Daoy (cell line): ENCODE measurements around the gene LGALS3. TPM values are rescaled to one million over a fixed set of nuclear protein-coding genes. Genes with fewer than 3 reads are reported as not detected.

Experiments
- DNase-seq: peaks from one replicate; pipeline ENCODE4 v3.0.0-alpha.2; 2015; ENCODE audit warnings: low read depth
- total RNA-seq: library from RNA; depleted of rRNA; stranded (reverse); fragments of >200 nt; shearing (Covaris generic); gene quantifications from 2 replicates; pipeline ENCODE4 v1.2.3, GENCODE V29; 2014; rRNA removed

LGALS3 gene
- total RNA-seq, 1 experiment from 2014 or later: 86.6 TPM

DNA sequence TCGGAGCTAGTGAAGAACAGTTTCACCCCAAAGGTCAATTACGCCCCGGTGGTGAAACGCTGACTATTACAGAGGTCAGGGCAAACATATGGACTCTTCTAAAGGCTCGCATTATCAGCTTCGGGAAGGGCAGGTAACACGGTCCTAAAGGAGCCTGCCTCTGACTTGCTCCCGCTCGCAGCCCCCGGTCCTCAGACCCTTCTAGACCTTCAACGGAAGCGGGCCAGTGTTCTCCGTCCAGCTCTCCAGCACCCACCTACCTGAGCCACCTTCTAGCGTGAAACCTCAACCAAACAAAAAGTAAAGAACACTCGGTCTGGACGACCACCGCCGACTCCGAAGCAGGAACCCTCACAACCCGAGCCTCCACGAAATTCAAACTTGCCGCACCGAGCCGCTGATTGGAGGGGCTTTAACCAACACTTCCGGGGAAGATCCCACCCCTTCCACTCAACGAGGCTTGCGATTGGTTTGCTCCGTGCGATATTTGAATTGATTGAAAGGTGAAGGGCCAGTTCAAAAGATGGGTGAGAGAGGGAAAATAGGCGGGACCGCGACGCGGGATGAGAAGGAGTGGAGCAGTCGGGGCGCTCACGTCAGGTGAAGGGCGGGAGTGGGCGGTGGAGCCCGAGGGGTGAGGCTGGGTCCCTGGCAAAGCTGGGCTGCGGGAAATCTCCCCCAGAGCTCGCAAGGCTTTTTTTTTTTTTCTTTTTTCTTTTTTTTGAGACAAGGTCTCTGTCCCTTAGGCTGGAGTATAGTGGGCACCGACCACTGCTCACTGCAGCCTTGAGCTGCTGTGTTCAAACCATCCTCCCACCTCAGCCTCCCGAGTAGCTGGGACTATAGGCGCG lies 62.4 kb downstream of the LGALS3 start, which contains the start of gene DLGAP5:
Gene DLGAP5 (minus strand): TSS at position 383 of the 851 bp plus-strand sequence. CDS start 2,406 bp downstream, outside the sequence.
- peak; percentile 98 for DNase-seq

DNA sequence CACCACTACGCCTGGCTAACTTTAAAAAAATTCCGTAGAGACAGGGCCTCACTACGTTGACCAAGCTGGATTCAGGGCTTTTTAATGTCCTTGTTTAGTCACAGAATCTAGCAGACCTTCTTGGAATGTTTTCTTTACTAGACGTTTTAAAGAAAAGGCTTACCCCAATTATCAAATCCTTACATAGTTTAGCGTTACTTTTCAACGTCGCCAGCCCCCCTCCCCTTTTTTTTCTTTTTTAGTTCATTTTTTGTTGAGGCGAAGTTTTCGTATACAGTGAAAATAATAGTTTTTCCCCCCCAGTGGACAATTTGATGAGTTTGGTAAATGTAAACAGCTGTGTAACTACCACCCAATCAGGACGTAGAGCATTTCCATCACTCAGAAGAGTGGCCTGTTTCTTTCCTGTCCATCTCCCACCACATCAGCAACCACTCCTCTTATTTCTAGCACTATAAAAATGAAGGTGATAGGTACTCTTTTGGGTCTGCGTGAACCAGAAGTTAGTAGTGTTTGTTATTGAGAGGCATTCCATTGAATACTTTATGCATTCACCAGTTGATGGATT lies 63.1 kb downstream of the LGALS3 start:
- no peak for DNase-seq

DNA sequence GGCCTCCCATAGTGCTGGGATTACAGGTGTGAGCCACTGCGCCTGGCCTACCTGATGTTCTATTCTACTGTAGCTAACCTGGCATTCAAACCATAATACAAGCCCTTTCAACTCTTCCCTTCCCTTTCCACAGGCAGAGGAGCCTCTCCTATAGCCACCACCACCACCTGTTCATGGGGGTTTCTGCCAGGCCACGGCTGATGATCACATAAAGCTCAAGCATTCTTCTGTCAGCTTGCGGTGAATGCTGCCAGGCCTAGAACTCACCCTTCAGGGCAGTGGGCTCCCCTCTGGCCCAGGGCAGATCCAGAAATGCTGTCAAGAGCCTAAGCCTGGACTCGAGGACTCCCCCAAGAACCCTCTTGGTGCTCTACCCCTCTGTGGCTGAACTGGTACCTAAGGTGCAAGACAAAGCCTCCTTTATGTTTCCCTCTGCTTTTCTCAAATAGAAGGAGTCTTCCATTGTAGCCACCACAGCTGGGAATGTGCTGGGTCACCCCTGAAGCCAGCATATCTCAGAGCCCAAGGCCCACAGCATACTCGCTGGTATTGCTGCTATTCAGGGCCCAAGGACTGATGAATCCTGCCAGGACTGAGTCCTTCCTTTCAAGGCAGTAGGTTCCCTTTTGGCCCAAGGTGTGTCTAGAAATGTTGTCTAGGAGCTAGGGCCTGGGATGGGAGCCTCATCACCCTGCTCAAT lies 65.8 kb downstream of the LGALS3 start:
- DNase-seq: no peak

Other genes with a start within 250 kb of the LGALS3 start
- gene GCH1, start 226.4 kb upstream of the LGALS3 start, total RNA-seq: 18.2 and 19.4 TPM in 2 replicates
- gene WDHD1, start 102.2 kb upstream of the LGALS3 start, total RNA-seq: 31.0 and 32.5 TPM in 2 replicates
- gene SOCS4, start 102.0 kb upstream of the LGALS3 start, total RNA-seq: 18.9 and 21.2 TPM in 2 replicates
- 69.4 and 108 TPM in 2 replicates for gene MAPK1IP1L, start 77.6 kb upstream of the LGALS3 start, total RNA-seq
- gene DLGAP5, start 62.3 kb downstream of the LGALS3 start, total RNA-seq: 155 and 171 TPM in 2 replicates
- gene FBXO34, start 142.2 kb downstream of the LGALS3 start, total RNA-seq: 16.9 and 24.1 TPM in 2 replicates